Smooth muscle cell (in vitro differentiated cells): ENCODE data around the gene CAB39L. TPM values are rescaled to one million over a fixed set of nuclear protein-coding genes. Genes with fewer than 3 reads are reported as not detected.

ENCODE experiments used
- DNase-seq: peaks from one replicate; lab custom pipeline; 2025; ENCODE audit not compliant: unreplicated experiment; lab: John Stamatoyannopoulos, UW
- H2AFZ ChIP-seq: fragments of 200-600 bp; sonication (generic); 2 replicates; pipeline ENCODE4 v1.6.0; 2016; ENCODE audit warnings: antibody characterized with exemption, low read depth, mild to moderate bottlenecking
- H3F3A ChIP-seq: fragments of 200-600 bp; sonication (generic); 2 replicates; pipeline ENCODE4 v1.6.0; 2017; ENCODE audit warnings: antibody characterized with exemption, low read depth
- H3K27ac ChIP-seq: fragments of 200-600 bp; sonication (generic); 2 replicates; pipeline ENCODE4 v1.5.1; 2016; ENCODE audit warnings: low read depth, mild to moderate bottlenecking
- H3K27me3 ChIP-seq: fragments of 200-600 bp; sonication (generic); 2 replicates; pipeline ENCODE4 v1.6.1; 2016; ENCODE audit warnings: low read depth, mild to moderate bottlenecking
- H3K36me3 ChIP-seq: fragments of 200-600 bp; sonication (generic); 2 replicates; pipeline ENCODE4 v1.5.1; 2016; ENCODE audit warnings: low read depth
- H3K4me1 ChIP-seq: fragments of 200-600 bp; sonication (generic); 2 replicates; pipeline ENCODE4 v1.5.1; 2016; ENCODE audit warnings: low read depth
- H3K4me2 ChIP-seq: fragments of 200-600 bp; sonication (generic); 2 replicates; pipeline ENCODE4 v1.6.0; 2016; ENCODE audit warnings: mild to moderate bottlenecking
- H3K4me3 ChIP-seq: fragments of 200-600 bp; sonication (generic); 2 replicates; pipeline ENCODE4 v1.5.1; 2016; ENCODE audit warnings: mild to moderate bottlenecking
- H3K79me2 ChIP-seq: fragments of 200-600 bp; sonication (generic); 2 replicates; pipeline ENCODE4 v1.6.0; 2016; ENCODE audit warnings: low read depth, mild to moderate bottlenecking
- H3K9ac ChIP-seq: fragments of 200-600 bp; sonication (generic); 2 replicates; pipeline ENCODE4 v1.6.0; 2016; ENCODE audit warnings: low read depth
- H3K9me3 ChIP-seq: fragments of 200-600 bp; sonication (generic); replicated peaks from 2 replicates; pipeline ENCODE4 v1.5.1; 2016; ENCODE audit warnings: low read depth
- H4K20me1 ChIP-seq: fragments of 200-600 bp; sonication (generic); 2 replicates; pipeline ENCODE4 v1.6.0; 2016; ENCODE audit warnings: low read depth
- CTCF ChIP-seq: fragments of 200-600 bp; sonication (generic); IDR thresholded peaks from 2 replicates; pipeline ENCODE4 v1.5.1; 2017; ENCODE audit warnings: borderline replicate concordance, mild to moderate bottlenecking, antibody characterized with exemption; ENCODE audit not compliant: insufficient read depth, poor library complexity, severe bottlenecking
- WGBS: methylation state at CpG from one replicate; pipeline ENCODE4 v1.1.7; 2016; ENCODE audit warnings: low lambda C conversion rate; 5-methylcytosine and 5-hydroxymethylcytosine counted together
- polyA plus RNA-seq: library from polyadenylated mRNA; unstranded; fragments of >200 nt; fragmentation: Nextera tagmentation; extraction: Ambion mirVana; gene quantifications from 2 replicates; pipeline ENCODE4 v1.2.1, GENCODE V29; 2016
- total RNA-seq: library from RNA; depleted of rRNA; stranded (reverse); fragments of >200 nt; gene quantifications from 2 replicates; pipeline ENCODE4 v1.2.3, GENCODE V29; 2014

CAB39L gene
- total and polyA plus RNA-seq, 2 experiments from 2014 or later, result 13.2 to 13.8 TPM

DNA sequence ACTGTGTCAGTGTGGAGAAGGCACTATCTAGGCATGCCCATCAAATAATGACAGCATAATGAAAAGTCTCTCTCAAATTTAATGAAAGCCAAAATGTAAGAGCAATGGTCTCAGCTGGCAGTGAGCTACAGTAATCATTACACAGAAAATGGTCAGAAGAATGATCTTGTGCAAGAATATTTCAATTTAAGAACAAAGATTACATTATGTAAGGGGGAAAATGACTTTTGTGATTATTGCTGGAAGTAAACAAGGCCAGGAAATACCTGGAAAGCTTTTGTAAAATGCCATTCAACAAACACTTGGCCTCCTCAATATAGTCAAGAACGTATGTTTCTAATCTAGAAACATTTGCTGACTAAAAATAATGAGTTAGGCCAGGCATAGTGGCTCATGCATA lies 89.1 kb downstream of the CAB39L start:
- 96% methylated on average over 1 of the region's 1 CpG for WGBS
- no peak for DNase-seq
- H3F3A ChIP-seq, result peaks cover 3% of the 10 kb centered on the region
- H3K36me3 ChIP-seq, result no peaks in the 10 kb centered on the region
- no peak overlapping the region for H3K4me2 ChIP-seq
- no peak overlapping the region for H3K4me3 ChIP-seq
- no peaks in the 10 kb centered on the region for H3K4me1 ChIP-seq
- no peak overlapping the region for H3K9ac ChIP-seq
- no peaks in the 10 kb centered on the region for H3K79me2 ChIP-seq
- no peak overlapping the region for H2AFZ ChIP-seq
- no peaks in the 10 kb centered on the region for H3K9me3 ChIP-seq
- no peaks in the 10 kb centered on the region for H4K20me1 ChIP-seq
- no peak for TF ChIP-seq CTCF
- no peaks in the 10 kb centered on the region for H3K27me3 ChIP-seq
- H3K27ac ChIP-seq, result no peak overlapping the region

- Histone ChIP-seq H4K20me1 (no peaks in the 10 kb centered on the region), H3K4me2 (no peak overlapping the region), H3F3A (peaks cover 3% of the 10 kb centered on the region), H3K9ac (no peak overlapping the region), H3K4me3 (no peak overlapping the region), H3K4me1 (no peaks in the 10 kb centered on the region), H3K79me2 (no peaks in the 10 kb centered on the region), H3K27me3 (no peaks in the 10 kb centered on the region), H3K36me3 (no peaks in the 10 kb centered on the region), H2AFZ (no peak overlapping the region), H3K27ac (no peak overlapping the region), H3K9me3 (no peaks in the 10 kb centered on the region)
- DNase-seq, result no peak
- TF ChIP-seq CTCF, result no peak
- 90% methylated on average over 3 of the region's 3 CpGs for WGBS
Measured at GRCh38 chr13:49353908-49354307, 90.0 kb downstream of the CAB39L start.

- 53% methylated on average over 2 of the region's 2 CpGs for WGBS
- H3K9me3 ChIP-seq, result no peaks in the 10 kb centered on the region
- no peak overlapping the region for H3K4me3 ChIP-seq
- H3K36me3 ChIP-seq, result no peaks in the 10 kb centered on the region
- H3K4me2 ChIP-seq, result peak overlapping the region; percentile 8
- H4K20me1 ChIP-seq, result no peaks in the 10 kb centered on the region
- H3K4me1 ChIP-seq, result no peaks in the 10 kb centered on the region
- H3K79me2 ChIP-seq, result no peaks in the 10 kb centered on the region
- peaks cover 3% of the 10 kb centered on the region for H3F3A ChIP-seq
- H2AFZ ChIP-seq, result no peak overlapping the region
- no peak for TF ChIP-seq CTCF
- no peak for DNase-seq
- no peaks in the 10 kb centered on the region for H3K27me3 ChIP-seq
- peak overlapping the region; percentile 42 for H3K9ac ChIP-seq
- peak overlapping the region; percentile 79 for H3K27ac ChIP-seq
Measured at GRCh38 chr13:49351871-49352270, 92.0 kb downstream of the CAB39L start.

DNA sequence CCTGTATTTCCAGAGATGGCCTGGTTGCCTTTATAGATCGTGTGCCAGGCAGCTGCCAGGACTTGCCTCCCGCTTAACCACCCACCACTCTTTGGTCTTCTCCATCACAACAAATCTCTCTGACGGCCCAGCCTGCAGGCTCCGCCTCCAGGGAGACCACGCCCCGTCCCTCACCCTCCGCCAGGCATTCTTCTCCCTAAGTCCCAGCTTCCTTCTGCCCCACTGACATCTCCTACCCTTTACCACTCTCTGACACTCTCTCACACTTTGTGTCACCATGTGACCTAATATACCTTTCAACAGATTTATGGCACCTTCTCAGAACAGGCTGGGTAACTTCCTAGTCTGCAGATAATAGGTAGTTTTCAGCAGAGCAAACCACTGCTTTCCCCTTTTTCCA lies 95.1 kb downstream of the CAB39L start:
- Histone ChIP-seq H3K36me3 (no peaks in the 10 kb centered on the region), H3K79me2 (no peaks in the 10 kb centered on the region), H3K4me2 (no peak overlapping the region), H3K27me3 (no peaks in the 10 kb centered on the region), H3K9ac (no peak overlapping the region), H3K4me3 (no peak overlapping the region), H3K4me1 (peaks cover under 1% of the 10 kb centered on the region), H3K27ac (no peak overlapping the region), H3K9me3 (no peaks in the 10 kb centered on the region), H3F3A (peaks cover 3% of the 10 kb centered on the region), H4K20me1 (no peaks in the 10 kb centered on the region), H2AFZ (no peak overlapping the region)
- no peak for TF ChIP-seq CTCF
- 70% methylated on average over 7 of the region's 7 CpGs for WGBS
- DNase-seq, result no peak
